GM12878 (cell line): Measurements from ENCODE around the gene ATP1A1. TPM values are rescaled to one million over a fixed set of nuclear protein-coding genes. Genes with fewer than 3 reads are reported as not detected.

Source experiments
- EGR1 ChIP-seq, 2 experiments: IDR thresholded peaks; 1 replicate in 1 of 2; 2 replicates in 1 of 2; pipeline ENCODE4 v1.6.1; 2011 to 2012; ENCODE audit warnings: low read depth in 2 of 2, low read length in 2 of 2, borderline replicate concordance in 1 of 2, mild to moderate bottlenecking in 1 of 2, moderate library complexity in 1 of 2
- PAX8 ChIP-seq: fragments of 450-650 bp; IDR thresholded peaks from 2 replicates; pipeline ENCODE4 v1.6.1; 2017; ENCODE audit warnings: mild to moderate bottlenecking, moderate library complexity
- REST ChIP-seq: IDR thresholded peaks from 2 replicates; pipeline ENCODE4 v1.6.1; 2012; ENCODE audit warnings: mild to moderate bottlenecking, low read depth, low read length
- RFX5 ChIP-seq: IDR thresholded peaks from 2 replicates; pipeline ENCODE4 v1.6.1; 2011; ENCODE audit warnings: low read depth, low read length, improper control_type of control experiment
- polyA plus RNA-seq, 11 experiments: library from polyadenylated mRNA; depleted of rRNA in 4 of 11; unstranded in 6 of 11; stranded (reverse) in 5 of 11; fragments of >200 nt; fragmentation: Nextera tagmentation in 4 of 11; fragmentation: Illumina TruSeq in 1 of 11; extraction: Ambion mirVana in 4 of 11; extraction: Trizol in 1 of 11; gene quantifications; 1 replicate in 1 of 11; 2 replicates in 10 of 11; pipeline versions ENCODE4 v1.2.1 to v1.2.3, GENCODE V29; 2011 to 2016; ENCODE audit warnings: inconsistent platforms in 2 of 11, missing spikeins in 2 of 11, low read depth in 1 of 11
- total RNA-seq, 4 experiments: library from RNA; depleted of rRNA in 3 of 4; stranded (reverse); fragments of >200 nt in 3 of 4; fragmentation: Illumina TruSeq in 1 of 4; extraction: Trizol in 1 of 4; gene quantifications; 2 replicates each; pipeline versions ENCODE4 v1.2.1 to v1.2.3, GENCODE V29; 2013 to 2021
- TF ChIP-seq, protein P1 (sequence below): fragments of 150-350 bp; IDR thresholded peaks from 2 replicates; pipeline ENCODE4 v1.6.1; 2016; ENCODE audit warnings: low read depth, low read length

The ATP1A1 gene
- total and polyA plus RNA-seq, 10 of the 15 experiments (the other 5 are each of a cell fraction or from before 2014, with no cell fraction given) = 113 to 566 (median 313) TPM

GRCh38 chr1:116365857-116366256 is 7.2 kb upstream of the ATP1A1 start (continued):
- no peak for TF ChIP-seq REST
- TF ChIP-seq RFX5 = no peak
- no peak for TF ChIP-seq PAX8
- TF ChIP-seq, protein P1, sequence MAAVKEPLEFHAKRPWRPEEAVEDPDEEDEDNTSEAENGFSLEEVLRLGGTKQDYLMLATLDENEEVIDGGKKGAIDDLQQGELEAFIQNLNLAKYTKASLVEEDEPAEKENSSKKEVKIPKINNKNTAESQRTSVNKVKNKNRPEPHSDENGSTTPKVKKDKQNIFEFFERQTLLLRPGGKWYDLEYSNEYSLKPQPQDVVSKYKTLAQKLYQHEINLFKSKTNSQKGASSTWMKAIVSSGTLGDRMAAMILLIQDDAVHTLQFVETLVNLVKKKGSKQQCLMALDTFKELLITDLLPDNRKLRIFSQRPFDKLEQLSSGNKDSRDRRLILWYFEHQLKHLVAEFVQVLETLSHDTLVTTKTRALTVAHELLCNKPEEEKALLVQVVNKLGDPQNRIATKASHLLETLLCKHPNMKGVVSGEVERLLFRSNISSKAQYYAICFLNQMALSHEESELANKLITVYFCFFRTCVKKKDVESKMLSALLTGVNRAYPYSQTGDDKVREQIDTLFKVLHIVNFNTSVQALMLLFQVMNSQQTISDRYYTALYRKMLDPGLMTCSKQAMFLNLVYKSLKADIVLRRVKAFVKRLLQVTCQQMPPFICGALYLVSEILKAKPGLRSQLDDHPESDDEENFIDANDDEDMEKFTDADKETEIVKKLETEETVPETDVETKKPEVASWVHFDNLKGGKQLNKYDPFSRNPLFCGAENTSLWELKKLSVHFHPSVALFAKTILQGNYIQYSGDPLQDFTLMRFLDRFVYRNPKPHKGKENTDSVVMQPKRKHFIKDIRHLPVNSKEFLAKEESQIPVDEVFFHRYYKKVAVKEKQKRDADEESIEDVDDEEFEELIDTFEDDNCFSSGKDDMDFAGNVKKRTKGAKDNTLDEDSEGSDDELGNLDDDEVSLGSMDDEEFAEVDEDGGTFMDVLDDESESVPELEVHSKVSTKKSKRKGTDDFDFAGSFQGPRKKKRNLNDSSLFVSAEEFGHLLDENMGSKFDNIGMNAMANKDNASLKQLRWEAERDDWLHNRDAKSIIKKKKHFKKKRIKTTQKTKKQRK = no peak
- no peak for TF ChIP-seq EGR1 (IDR thresholded peaks at IDR 0.05; ENCODE audit: borderline replicate concordance in 1 of 2, low read depth in 2 of 2, low read length in 2 of 2)
- TF ChIP-seq, all 136 proteins: peak for 0
